ENCODE measurements around the gene THSD4. TPM values are rescaled to one million over a fixed set of nuclear protein-coding genes. Genes with fewer than 3 reads are reported as not detected.

The THSD4 gene
- total and polyA plus RNA-seq, 7 donors = 0.21 to 3.1 (median 1.8) TPM

DNA sequence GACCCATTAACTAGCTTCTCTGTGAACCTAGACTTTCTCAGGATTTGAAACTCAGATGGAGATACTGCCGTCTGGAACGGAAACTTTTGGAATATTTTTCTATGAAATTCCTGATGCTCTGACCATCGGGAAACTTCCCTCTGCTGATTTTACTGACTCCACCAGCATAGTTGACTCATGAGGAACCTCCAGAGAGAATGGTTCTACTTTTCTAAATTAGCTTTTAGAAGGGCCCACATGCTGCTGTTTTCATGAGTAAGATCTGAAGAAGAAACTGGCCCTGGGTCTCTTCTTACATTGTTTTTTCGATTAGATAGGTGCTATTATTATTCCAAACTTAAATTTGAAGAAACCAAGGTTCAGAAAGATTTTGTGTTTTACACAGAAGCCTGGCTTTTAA, 368.8 kb downstream of the THSD4 start:
- Histone ChIP-seq H3K27ac (no peak overlapping the region), H3K4me3 (no peak overlapping the region), H3K4me1 (no peaks in the 10 kb centered on the region), H3K36me3 (ENCODE audit: insufficient read depth in 1 of 2, low read depth in 1 of 2) (no peaks in the 10 kb centered on the region), H3K27me3 (ENCODE audit: insufficient read depth in 3 of 3, low read length in 2 of 3) (no peaks in the 10 kb centered on the region), H3K9me3 (no peaks in the 10 kb centered on the region)
- intact Hi-C loops (cut with DNase I) = no loop called here
- ATAC-seq (no peak), DNase-seq (no peak)
- 85 to 87% (median 86%) methylated on average over 4 of the region's 4 CpGs for WGBS, 3 donors
- TF ChIP-seq, protein P1, sequence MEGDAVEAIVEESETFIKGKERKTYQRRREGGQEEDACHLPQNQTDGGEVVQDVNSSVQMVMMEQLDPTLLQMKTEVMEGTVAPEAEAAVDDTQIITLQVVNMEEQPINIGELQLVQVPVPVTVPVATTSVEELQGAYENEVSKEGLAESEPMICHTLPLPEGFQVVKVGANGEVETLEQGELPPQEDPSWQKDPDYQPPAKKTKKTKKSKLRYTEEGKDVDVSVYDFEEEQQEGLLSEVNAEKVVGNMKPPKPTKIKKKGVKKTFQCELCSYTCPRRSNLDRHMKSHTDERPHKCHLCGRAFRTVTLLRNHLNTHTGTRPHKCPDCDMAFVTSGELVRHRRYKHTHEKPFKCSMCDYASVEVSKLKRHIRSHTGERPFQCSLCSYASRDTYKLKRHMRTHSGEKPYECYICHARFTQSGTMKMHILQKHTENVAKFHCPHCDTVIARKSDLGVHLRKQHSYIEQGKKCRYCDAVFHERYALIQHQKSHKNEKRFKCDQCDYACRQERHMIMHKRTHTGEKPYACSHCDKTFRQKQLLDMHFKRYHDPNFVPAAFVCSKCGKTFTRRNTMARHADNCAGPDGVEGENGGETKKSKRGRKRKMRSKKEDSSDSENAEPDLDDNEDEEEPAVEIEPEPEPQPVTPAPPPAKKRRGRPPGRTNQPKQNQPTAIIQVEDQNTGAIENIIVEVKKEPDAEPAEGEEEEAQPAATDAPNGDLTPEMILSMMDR (IDR thresholded peaks at IDR 0.05) = no peak

DNA sequence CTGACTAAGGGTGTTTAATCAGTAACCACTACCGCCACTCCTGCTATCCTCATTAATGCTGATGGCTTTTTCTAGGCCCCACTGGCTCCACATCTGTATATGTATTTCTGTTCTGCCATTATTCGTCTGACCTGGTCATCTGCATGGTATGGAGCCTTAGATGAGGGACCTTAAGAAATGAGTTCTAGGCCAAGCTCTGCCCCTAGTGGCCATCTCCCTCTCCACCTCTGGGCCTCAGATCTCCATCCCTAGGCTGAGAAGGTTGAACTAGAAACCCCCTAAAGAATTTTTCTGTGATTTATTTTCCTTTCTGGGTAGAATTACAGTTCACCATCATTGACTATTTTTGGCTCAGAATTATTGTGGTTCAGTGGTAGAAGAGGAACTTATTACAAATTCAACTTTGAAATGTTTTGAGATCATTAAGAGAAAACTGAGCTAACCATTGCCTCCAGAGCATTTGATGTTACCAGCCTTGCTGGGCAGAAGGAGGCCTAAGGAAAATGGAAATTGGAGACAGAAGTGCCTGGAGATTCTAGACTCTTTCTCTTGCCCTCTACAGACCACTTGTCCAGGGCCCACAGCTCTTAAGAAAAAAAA, 369.9 kb downstream of the THSD4 start:
- no peaks in the 10 kb centered on the region for H3K9me3 ChIP-seq
- no peaks in the 10 kb centered on the region for H3K36me3 ChIP-seq (ENCODE audit: insufficient read depth in 1 of 2, low read depth in 1 of 2)
- WGBS, 3 donors = 87 to 94% (median 91%) methylated on average over 2 of the region's 2 CpGs
- H3K27ac ChIP-seq = no peak overlapping the region
- DNase-seq (no peak), ATAC-seq (no peak)
- TF ChIP-seq, protein P1 (IDR thresholded peaks at IDR 0.05) = peak; percentile 17
- intact Hi-C loops (cut with DNase I) = no loop called here
- no peak overlapping the region for H3K4me3 ChIP-seq
- no peaks in the 10 kb centered on the region for H3K4me1 ChIP-seq
- no peaks in the 10 kb centered on the region for H3K27me3 ChIP-seq (ENCODE audit: insufficient read depth in 3 of 3, low read length in 2 of 3)

DNA sequence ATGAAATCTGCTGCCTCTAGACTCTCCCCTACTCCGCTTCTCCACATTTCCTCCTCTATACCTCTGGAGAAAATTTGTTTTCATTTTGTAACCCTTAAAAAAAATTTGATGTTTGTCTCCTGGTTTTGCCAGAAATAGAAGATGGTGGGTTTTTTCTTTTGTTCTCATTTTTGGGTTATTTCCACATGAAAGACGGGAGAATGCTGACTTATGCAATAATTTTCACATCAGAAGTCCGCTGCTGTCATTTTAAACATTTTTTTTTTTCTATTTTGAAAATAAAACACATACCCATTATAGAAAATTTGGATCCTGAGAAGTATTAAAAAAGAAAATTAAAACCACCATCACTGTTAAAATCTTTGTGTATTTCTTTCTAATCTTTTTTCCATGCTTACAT, 374.3 kb downstream of the THSD4 start:
- DNase-seq = no peak
- Histone ChIP-seq H3K9me3 (no peaks in the 10 kb centered on the region), H3K4me3 (no peak overlapping the region), H3K27me3 (ENCODE audit: insufficient read depth in 3 of 3, low read length in 2 of 3) (no peaks in the 10 kb centered on the region), H3K4me1 (peaks cover 1% of the 10 kb centered on the region), H3K36me3 (ENCODE audit: insufficient read depth in 1 of 2, low read depth in 1 of 2) (no peaks in the 10 kb centered on the region), H3K27ac (no peak overlapping the region)
- WGBS, 3 donors = 89 to 92% (median 91%) methylated on average over 3 of the region's 3 CpGs
- TF ChIP-seq, protein P1 (IDR thresholded peaks at IDR 0.05) = no peak
- intact Hi-C loops (cut with DNase I) = no loop called here
- ATAC-seq = no peak

DNA sequence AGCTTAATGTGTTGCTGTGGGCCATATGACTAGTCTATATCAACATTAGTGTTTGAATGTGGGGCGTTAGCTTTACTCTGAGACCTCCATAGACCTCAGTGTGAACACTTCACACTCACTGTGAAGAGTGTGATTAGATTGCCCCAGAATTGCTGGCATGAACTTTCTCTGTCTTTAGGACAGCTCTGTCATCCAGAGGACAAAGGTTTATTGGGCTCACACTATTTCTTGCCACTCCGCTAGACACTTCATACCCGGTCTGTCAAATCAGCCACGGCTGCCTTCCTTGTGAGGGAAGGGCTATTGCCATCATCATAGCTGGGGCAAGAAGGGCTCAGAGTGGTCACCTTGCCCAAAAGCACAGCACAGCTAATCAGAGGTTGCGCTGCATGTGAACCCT, 378.3 kb downstream of the THSD4 start:
- 75 to 84% (median 82%) methylated on average over 5 of the region's 5 CpGs for WGBS, 3 donors
- TF ChIP-seq, protein P1 (IDR thresholded peaks at IDR 0.05) = no peak
- H3K36me3 ChIP-seq (ENCODE audit: insufficient read depth in 1 of 2, low read depth in 1 of 2) = no peaks in the 10 kb centered on the region
- H3K27ac ChIP-seq = no peak overlapping the region
- no peaks in the 10 kb centered on the region for H3K9me3 ChIP-seq
- H3K4me3 ChIP-seq = no peak overlapping the region
- no peaks in the 10 kb centered on the region for H3K27me3 ChIP-seq (ENCODE audit: insufficient read depth in 3 of 3, low read length in 2 of 3)
- intact Hi-C loops (cut with DNase I) = no loop called here
- ATAC-seq = no peak
- H3K4me1 ChIP-seq = peaks cover 20% of the 10 kb centered on the region
- DNase-seq = no peak
